HL-60 (cell line): Measurements from ENCODE around the gene SPACA5B.
"Not testable (repeated sequence)": the region's sequence is repeated elsewhere in the genome, so short reads cannot be mapped to it uniquely, and the experiment has no call there.

Experiments used
- CTCF ChIP-seq: IDR thresholded peaks from one replicate; pipeline ENCODE4 v1.5.1; 2011; ENCODE audit warnings: low read length, control low read depth, inconsistent platforms; ENCODE audit not compliant: insufficient read depth
- GABPA ChIP-seq: IDR thresholded peaks from 2 replicates; pipeline ENCODE4 v1.6.1; 2012; ENCODE audit warnings: low read depth
- POLR2AphosphoS5 ChIP-seq: IDR thresholded peaks from 2 replicates; pipeline ENCODE4 v1.6.1; 2012; ENCODE audit warnings: low read depth
- REST ChIP-seq: IDR thresholded peaks from 2 replicates; pipeline ENCODE4 v1.6.1; 2012; ENCODE audit warnings: low read depth; ENCODE audit not compliant: insufficient replicate concordance

- TF ChIP-seq CTCF, REST, POLR2AphosphoS5, GABPA: not testable (repeated sequence)
These were observed 35.9 kb downstream of the SPACA5B start for GRCh38 chrX:48166322-48166721.
